ENCODE results near the gene RANBP3. TPM values are rescaled to one million over a fixed set of nuclear protein-coding genes. Genes with fewer than 3 reads are reported as not detected.

RANBP3 gene
- total and polyA plus RNA-seq, 7 donors, result 27.0 to 86.4 (median 63.1) TPM

DNA sequence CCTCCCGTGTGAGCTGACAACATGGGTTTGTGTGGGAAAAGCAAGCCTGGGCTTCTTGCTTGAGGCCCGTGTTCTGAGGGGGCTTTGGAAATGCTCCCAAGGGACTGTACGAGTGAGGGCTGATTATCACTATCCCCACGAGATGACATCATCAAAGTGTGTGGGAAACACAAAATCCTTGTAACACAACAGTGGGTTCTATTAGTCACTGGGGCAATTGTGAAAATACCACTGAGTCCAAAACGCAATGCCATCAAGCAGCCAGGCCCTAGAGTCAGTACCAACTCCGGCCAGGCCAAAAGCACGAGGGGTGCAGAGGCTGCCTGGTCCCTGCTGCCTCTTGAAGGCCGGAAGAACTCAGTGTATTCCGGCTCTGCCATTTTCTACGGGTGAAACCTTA is 34.3 kb downstream of the RANBP3 start:
- no peak for DNase-seq
- intact Hi-C loops (cut with DNase I), result loop anchor here (5.0 kb wide), 1 partner anchor 36 kb away; no protein-coding TSS in a partner anchor
- no peak for TF ChIP-seq EP300 (IDR thresholded peaks at IDR 0.05)
- TF ChIP-seq POLR2A (IDR thresholded peaks at IDR 0.05), result no peak
- no peak for TF ChIP-seq POLR2AphosphoS5 (IDR thresholded peaks at IDR 0.05)
- no peak for TF ChIP-seq CTCF (IDR thresholded peaks at IDR 0.05)
- Histone ChIP-seq H3K27me3 (no peaks in the 10 kb centered on the region), H3K9me3 (no peaks in the 10 kb centered on the region), H3K27ac (peak overlapping the region; percentile 61 to 78 (median 76)), H3K4me1 (peaks cover 0 to 79% (median 67%) of the 10 kb centered on the region in 4 donors), H3K36me3 (peaks cover 0 to 27% (median 9%) of the 10 kb centered on the region in 4 donors), H3K4me3 (no peak overlapping the region)
- 76 to 88% methylated on average over 10 of the region's 10 CpGs for WGBS, 2 donors

GRCh38 chr19:5943045-5943444 is 34.9 kb downstream of the RANBP3 start:
- intact Hi-C loops (cut with DNase I), result loop anchor here (5.0 kb wide), 1 partner anchor 36 kb away; no protein-coding TSS in a partner anchor
- peaks cover 0 to 79% (median 67%) of the 10 kb centered on the region in 4 donors for H3K4me1 ChIP-seq
- H3K27ac ChIP-seq, result peak overlapping the region; percentile 61 to 78 (median 76)
- H3K4me3 ChIP-seq, result no peak overlapping the region
- no peaks in the 10 kb centered on the region for H3K27me3 ChIP-seq
- H3K36me3 ChIP-seq, result peaks cover 0 to 27% (median 9%) of the 10 kb centered on the region in 4 donors
- no peaks in the 10 kb centered on the region for H3K9me3 ChIP-seq
- TF ChIP-seq POLR2AphosphoS5 (IDR thresholded peaks at IDR 0.05) (no peak), EP300 (IDR thresholded peaks at IDR 0.05) (no peak), CTCF (IDR thresholded peaks at IDR 0.05) (no peak), POLR2A (IDR thresholded peaks at IDR 0.05) (no peak)
- WGBS, 2 donors, result 80 to 87% methylated on average over 10 of the region's 10 CpGs
- no peak for DNase-seq

- Histone ChIP-seq H3K4me1 (peaks cover 0 to 78% (median 62%) of the 10 kb centered on the region in 4 donors), H3K9me3 (no peaks in the 10 kb centered on the region), H3K27me3 (no peaks in the 10 kb centered on the region), H3K27ac (peak overlapping the region; percentile 61 to 78 (median 76)), H3K36me3 (peaks cover 0 to 27% (median 9%) of the 10 kb centered on the region in 4 donors), H3K4me3 (no peak overlapping the region)
- TF ChIP-seq CTCF (IDR thresholded peaks at IDR 0.05) (no peak), EP300 (IDR thresholded peaks at IDR 0.05) (no peak), POLR2A (IDR thresholded peaks at IDR 0.05) (no peak), POLR2AphosphoS5 (IDR thresholded peaks at IDR 0.05) (no peak)
- 92 to 93% methylated on average over 11 of the region's 11 CpGs for WGBS, 2 donors
- no peak for DNase-seq
- intact Hi-C loops (cut with DNase I), result loop anchor here (5.0 kb wide), 1 partner anchor 34 kb away; no protein-coding TSS in a partner anchor
Measured at GRCh38 chr19:5941673-5942072, 36.3 kb downstream of the RANBP3 start.

GRCh38 chr19:5940260-5941208 is 37.4 kb downstream of the RANBP3 start:
- 93 to 94% methylated on average over 21 of the region's 21 CpGs for WGBS, 2 donors
- H3K4me3 ChIP-seq, result no peak overlapping the region
- no peak for DNase-seq
- H3K36me3 ChIP-seq, result peaks cover 0 to 36% (median 9%) of the 10 kb centered on the region in 4 donors
- intact Hi-C loops (cut with DNase I), result loop anchor here (5.0 kb wide), 1 partner anchor 33 kb away; no protein-coding TSS in a partner anchor
- H3K27me3 ChIP-seq, result no peaks in the 10 kb centered on the region
- no peaks in the 10 kb centered on the region for H3K9me3 ChIP-seq
- H3K27ac ChIP-seq, result peak overlapping the region in 3 of 4 donors; percentile 73 to 78 (median 78)
- TF ChIP-seq POLR2AphosphoS5 (IDR thresholded peaks at IDR 0.05) (no peak), EP300 (IDR thresholded peaks at IDR 0.05) (no peak), CTCF (IDR thresholded peaks at IDR 0.05) (no peak), POLR2A (IDR thresholded peaks at IDR 0.05) (no peak)
- peaks cover 0 to 80% (median 62%) of the 10 kb centered on the region in 4 donors for H3K4me1 ChIP-seq
